Mucosa of rectum (tissue), 2 donors: Measurements from ENCODE around the gene MED16.
A peak's percentile ranks its signal among the peaks of the same experiment; 100 is the strongest.

Experiments used
- H3K27ac ChIP-seq, 2 donors: one replicate each; pipeline ENCODE4 v1.7.0; 2013; ENCODE audit warnings: inconsistent platforms in 2 of 2, low read depth in 2 of 2, low read length in 2 of 2
- H3K27me3 ChIP-seq, 2 donors: one replicate each; pipeline ENCODE4 v1.7.0; 2013; ENCODE audit warnings: low read length in 2 of 2; ENCODE audit not compliant: control insufficient read depth in 2 of 2, insufficient read depth in 2 of 2
- H3K36me3 ChIP-seq, 2 donors: one replicate each; pipeline ENCODE4 v1.7.0; 2013; ENCODE audit warnings: low read length in 2 of 2; ENCODE audit not compliant: control insufficient read depth in 2 of 2, insufficient read depth in 2 of 2
- H3K4me1 ChIP-seq, 2 donors: one replicate each; pipeline ENCODE4 v1.7.0; 2013; ENCODE audit warnings: low read length in 2 of 2, mild to moderate bottlenecking in 1 of 2; ENCODE audit not compliant: control insufficient read depth in 2 of 2, insufficient read depth in 2 of 2
- H3K4me3 ChIP-seq, 2 donors: one replicate each; pipeline ENCODE4 v1.7.0; 2013; ENCODE audit warnings: low read length in 2 of 2
- H3K9ac ChIP-seq, 2 donors: one replicate each; pipeline ENCODE4 v1.7.0; 2013; ENCODE audit warnings: low read length in 2 of 2, low read depth in 1 of 2, mild to moderate bottlenecking in 1 of 2
- H3K9me3 ChIP-seq, 2 donors: one replicate each; pipeline ENCODE4 v1.7.0; 2013; ENCODE audit warnings: low read length in 2 of 2; ENCODE audit not compliant: control insufficient read depth in 2 of 2
- donor health status: healthy.
- donor health status: Normal muscosa, but diverticular disease.

MED16 gene

GRCh38 chr19:870963-871401, 22.0 kb downstream of the MED16 start:
- no peaks in the 10 kb centered on the region for H3K27me3 ChIP-seq
- no peaks in the 10 kb centered on the region for H3K9me3 ChIP-seq
- H3K27ac ChIP-seq: peak overlapping the region; percentile 2 to 32
- H3K36me3 ChIP-seq: peaks cover 8 to 12% of the 10 kb centered on the region in 2 donors
- H3K4me1 ChIP-seq: peaks cover 11 to 20% of the 10 kb centered on the region in 2 donors
- no peak overlapping the region for H3K4me3 ChIP-seq
- no peak overlapping the region for H3K9ac ChIP-seq

- Histone ChIP-seq H3K27ac (peak overlapping the region; percentile 75 to 76), H3K9me3 (no peaks in the 10 kb centered on the region), H3K9ac (no peak overlapping the region), H3K27me3 (no peaks in the 10 kb centered on the region), H3K36me3 (peaks cover 6 to 12% of the 10 kb centered on the region in 2 donors), H3K4me1 (peaks cover 11 to 20% of the 10 kb centered on the region in 2 donors), H3K4me3 (no peak overlapping the region)
Measured at GRCh38 chr19:870314-870713, 22.7 kb downstream of the MED16 start.

GRCh38 chr19:869245-870177, 23.5 kb downstream of the MED16 start:
- Histone ChIP-seq H3K9me3 (no peaks in the 10 kb centered on the region), H3K4me1 (peaks cover 11 to 20% of the 10 kb centered on the region in 2 donors), H3K4me3 (no peak overlapping the region), H3K27me3 (no peaks in the 10 kb centered on the region), H3K36me3 (peaks cover 6 to 12% of the 10 kb centered on the region in 2 donors), H3K9ac (no peak overlapping the region), H3K27ac (peak overlapping the region; percentile 75 to 76)

GRCh38 chr19:868458-869244, 24.3 kb downstream of the MED16 start:
- Histone ChIP-seq H3K9ac (peak overlapping the region in 1 of 2 donors; percentile 24), H3K9me3 (no peaks in the 10 kb centered on the region), H3K36me3 (peaks cover 6 to 12% of the 10 kb centered on the region in 2 donors), H3K4me3 (no peak overlapping the region), H3K27ac (peak overlapping the region; percentile 65), H3K27me3 (no peaks in the 10 kb centered on the region), H3K4me1 (peaks cover 11 to 23% of the 10 kb centered on the region in 2 donors)

GRCh38 chr19:867855-868457, 25.0 kb downstream of the MED16 start:
- Histone ChIP-seq H3K4me1 (peaks cover 9 to 29% of the 10 kb centered on the region in 2 donors), H3K27ac (no peak overlapping the region), H3K4me3 (no peak overlapping the region), H3K27me3 (no peaks in the 10 kb centered on the region), H3K36me3 (peaks cover 6 to 12% of the 10 kb centered on the region in 2 donors), H3K9ac (no peak overlapping the region), H3K9me3 (no peaks in the 10 kb centered on the region)

GRCh38 chr19:867301-867793, 25.6 kb downstream of the MED16 start:
- Histone ChIP-seq H3K9me3 (no peaks in the 10 kb centered on the region), H3K4me1 (peaks cover 11 to 33% of the 10 kb centered on the region in 2 donors), H3K27ac (no peak overlapping the region), H3K36me3 (peaks cover 6 to 12% of the 10 kb centered on the region in 2 donors), H3K4me3 (no peak overlapping the region), H3K27me3 (no peaks in the 10 kb centered on the region), H3K9ac (no peak overlapping the region)

GRCh38 chr19:866769-867300, 26.2 kb downstream of the MED16 start:
- H3K4me3 ChIP-seq: no peak overlapping the region
- H3K27me3 ChIP-seq: no peaks in the 10 kb centered on the region
- no peaks in the 10 kb centered on the region for H3K9me3 ChIP-seq
- no peak overlapping the region for H3K9ac ChIP-seq
- no peak overlapping the region for H3K27ac ChIP-seq
- H3K36me3 ChIP-seq: peaks cover 6 to 12% of the 10 kb centered on the region in 2 donors
- peaks cover 6 to 27% of the 10 kb centered on the region in 2 donors for H3K4me1 ChIP-seq

GRCh38 chr19:863315-863620, 29.7 kb downstream of the MED16 start:
- no peaks in the 10 kb centered on the region for H3K9me3 ChIP-seq
- peak overlapping the region in 1 of 2 donors; percentile 38 for H3K27ac ChIP-seq
- H3K36me3 ChIP-seq: peaks cover 3 to 5% of the 10 kb centered on the region in 2 donors
- no peak overlapping the region for H3K9ac ChIP-seq
- peaks cover 5 to 18% of the 10 kb centered on the region in 2 donors for H3K4me1 ChIP-seq
- no peak overlapping the region for H3K4me3 ChIP-seq
- no peaks in the 10 kb centered on the region for H3K27me3 ChIP-seq

GRCh38 chr19:862581-863314, 30.2 kb downstream of the MED16 start:
- Histone ChIP-seq H3K36me3 (peaks cover under 1 to 3% of the 10 kb centered on the region in 2 donors), H3K4me3 (no peak overlapping the region), H3K4me1 (peaks cover 5 to 18% of the 10 kb centered on the region in 2 donors), H3K9ac (no peak overlapping the region), H3K27ac (peak overlapping the region; percentile 29 to 38), H3K9me3 (no peaks in the 10 kb centered on the region), H3K27me3 (no peaks in the 10 kb centered on the region)
